Tibial nerve (tissue), 4 donors: Measurements from ENCODE around the gene ATP1B1. TPM values are rescaled to one million over a fixed set of nuclear protein-coding genes. Genes with fewer than 3 reads are reported as not detected.

ENCODE experiments used
- DNase-seq, 2 donors: peaks; one replicate each; pipeline ENCODE4 v3.0.0-alpha.2; 2019; ENCODE audit warnings: low spot score in 2 of 2
- H3K27ac ChIP-seq, 4 donors: fragments of 200-600 bp; sonication (generic) in 3 of 4; one replicate each; pipeline ENCODE4 v1.5.1; 2017 to 2019; ENCODE audit warnings: mild to moderate bottlenecking in 1 of 4
- H3K27me3 ChIP-seq, 2 donors: fragments of 200-600 bp; sonication (generic) in 1 of 2; one replicate each; pipeline versions ENCODE4 v1.5.1 to v1.6.0; 2017 to 2019
- H3K36me3 ChIP-seq, 3 donors: fragments of 200-600 bp; sonication (generic); one replicate each; pipeline ENCODE4 v1.5.1; 2018 to 2019
- H3K4me1 ChIP-seq, 4 donors: fragments of 200-600 bp; sonication (generic) in 3 of 4; one replicate each; pipeline ENCODE4 v1.5.1; 2017 to 2019
- H3K4me3 ChIP-seq, 4 donors: fragments of 200-600 bp; sonication (generic) in 3 of 4; one replicate each; pipeline ENCODE4 v1.5.1; 2017 to 2019; ENCODE audit warnings: mild to moderate bottlenecking in 1 of 4, moderate library complexity in 1 of 4
- H3K9me3 ChIP-seq, 4 donors: fragments of 200-600 bp; sonication (generic) in 3 of 4; one replicate each; pipeline ENCODE4 v1.5.1; 2017 to 2019
- CTCF ChIP-seq, 5 experiments: fragments of 200-600 bp in 3 of 5; fragments of 450-650 bp in 2 of 5; sonication (generic) in 3 of 5; IDR thresholded peaks; one replicate each; pipeline ENCODE4 v1.5.1; 2016 to 2019; ENCODE audit warnings: antibody characterized with exemption in 5 of 5, mild to moderate bottlenecking in 3 of 5, moderate library complexity in 2 of 5
- EP300 ChIP-seq, 2 donors: sonication (generic); formaldehyde crosslinking; IDR thresholded peaks; one replicate each; pipeline ENCODE4 v1.6.1; 2017; ENCODE audit warnings: antibody characterized with exemption in 2 of 2, mild to moderate bottlenecking in 1 of 2
- POLR2A ChIP-seq, 2 donors: fragments of 450-650 bp; IDR thresholded peaks; one replicate each; pipeline ENCODE4 v1.6.1; 2017; ENCODE audit warnings: antibody characterized with exemption in 2 of 2, mild to moderate bottlenecking in 2 of 2, moderate library complexity in 2 of 2
- WGBS, 2 donors: methylation state at CpG; one replicate each; pipeline ENCODE4 v1.1.5; 2018; 5-methylcytosine and 5-hydroxymethylcytosine counted together
- total RNA-seq, 4 donors: library from RNA; depleted of rRNA; stranded (reverse); fragments of >200 nt; gene quantifications; one replicate each; pipeline ENCODE4 v1.1.0, GENCODE V29; 2016

Gene ATP1B1
- 10 to 100 TPM in 2 of 4 donors, 1 to 10 TPM in 2; 6.0 to 21.9 (median 12.2) TPM for total RNA-seq

- peak; percentile 64 to 71 for DNase-seq
- H3K27me3 ChIP-seq: no peaks in the 10 kb centered on the region
- H3K4me3 ChIP-seq: peak within 1 kb of the TSS; percentile 71 to 78 (median 74)
- H3K27ac ChIP-seq: peak within 1 kb of the TSS; percentile 56 to 87 (median 84)
- TF ChIP-seq POLR2A (IDR thresholded peaks at IDR 0.05): peak; percentile 86
- peak in 1 of 2 donors; percentile 90 for TF ChIP-seq EP300 (IDR thresholded peaks at IDR 0.05)
- peak; percentile 66 to 88 (median 87) for TF ChIP-seq CTCF (IDR thresholded peaks at IDR 0.05)
- 1 to 3% methylated on average over 22 to 77 of the region's 100 CpGs for WGBS, 2 donors
- H3K36me3 ChIP-seq: no peaks in the 10 kb centered on the region
- H3K9me3 ChIP-seq: no peaks in the 10 kb centered on the region
- H3K4me1 ChIP-seq: peaks cover 0 to 66% (median 19%) of the 10 kb centered on the region in 4 donors
Measured at GRCh38 chr1:169106095-169106920, at the start of gene ATP1B1. ATP1B1 (plus strand) TSS chr1:169106690; CDS start chr1:169106830, 140 bp downstream.

GRCh38 chr1:169059421-169059820 is 47.1 kb upstream of the ATP1B1 start:
- DNase-seq: no peak
- Histone ChIP-seq H3K27ac (peak overlapping the region in 1 of 4 donors; percentile 79), H3K9me3 (peaks cover 0 to 4% (median 3%) of the 10 kb centered on the region in 4 donors), H3K27me3 (no peaks in the 10 kb centered on the region), H3K4me3 (no peak overlapping the region), H3K4me1 (peaks cover 0 to 24% (median 5%) of the 10 kb centered on the region in 4 donors), H3K36me3 (no peaks in the 10 kb centered on the region)
- 42 to 65% methylated on average over 1 of the region's 1 CpG for WGBS, 2 donors
- no peak for TF ChIP-seq CTCF (IDR thresholded peaks at IDR 0.05)
- no peak for TF ChIP-seq EP300 (IDR thresholded peaks at IDR 0.05)
- no peak for TF ChIP-seq POLR2A (IDR thresholded peaks at IDR 0.05)

GRCh38 chr1:169060043-169060722 is 46.3 kb upstream of the ATP1B1 start:
- peak; percentile 38 to 51 for DNase-seq
- H3K27ac ChIP-seq: peak overlapping the region; percentile 2 to 79 (median 54)
- no peak overlapping the region for H3K4me3 ChIP-seq
- peaks cover 0 to 4% (median 3%) of the 10 kb centered on the region in 4 donors for H3K9me3 ChIP-seq
- H3K36me3 ChIP-seq: no peaks in the 10 kb centered on the region
- H3K27me3 ChIP-seq: no peaks in the 10 kb centered on the region
- peaks cover 0 to 24% (median 5%) of the 10 kb centered on the region in 4 donors for H3K4me1 ChIP-seq
- TF ChIP-seq CTCF (IDR thresholded peaks at IDR 0.05) (no peak), POLR2A (IDR thresholded peaks at IDR 0.05) (no peak), EP300 (IDR thresholded peaks at IDR 0.05) (peak in 1 of 2 donors; percentile 51)
- 78 to 80% methylated on average over 9 of the region's 9 CpGs for WGBS, 2 donors

GRCh38 chr1:169060919-169061639 is 45.4 kb upstream of the ATP1B1 start:
- DNase-seq: no peak
- Histone ChIP-seq H3K36me3 (no peaks in the 10 kb centered on the region), H3K4me3 (no peak overlapping the region), H3K4me1 (peaks cover 0 to 24% (median 5%) of the 10 kb centered on the region in 4 donors), H3K27ac (peak overlapping the region in 3 of 4 donors; percentile 49 to 79 (median 58)), H3K9me3 (peaks cover 0 to 4% (median 3%) of the 10 kb centered on the region in 4 donors), H3K27me3 (no peaks in the 10 kb centered on the region)
- 51 to 52% methylated on average over 4 of the region's 4 CpGs for WGBS, 2 donors
- no peak for TF ChIP-seq CTCF (IDR thresholded peaks at IDR 0.05)
- TF ChIP-seq POLR2A (IDR thresholded peaks at IDR 0.05): no peak
- no peak for TF ChIP-seq EP300 (IDR thresholded peaks at IDR 0.05)
